Measurements from ENCODE around the gene ARHGAP15. TPM values are rescaled to one million over a fixed set of nuclear protein-coding genes. Genes with fewer than 3 reads are reported as not detected.

The ARHGAP15 gene
- total and polyA plus RNA-seq, 7 experiments from 2014 or later = 164 to 311 (median 201) TPM

GRCh38 chr2:143255899-143256298 lies 126.7 kb downstream of the ARHGAP15 start:
- H3K27ac Mint-ChIP-seq = peak overlapping the region; percentile 84 to 98 (median 98)
- H3K4me1 ChIP-seq (ENCODE audit: control insufficient read depth in 2 of 2, insufficient read depth in 2 of 2, low read length in 2 of 2) = peaks cover 51 to 68% of the 10 kb centered on the region in 2 donors
- peak overlapping the region; percentile 69 for H3K27ac ChIP-seq (ENCODE audit: low read depth, low read length)

GRCh38 chr2:143258126-143258892 lies 129.1 kb downstream of the ARHGAP15 start:
- CTCF ChIA-PET = interaction anchor here (0.5 to 4.8 kb wide), 27 partner anchors 8 to 224 kb away, joined by 3 to 79 read pairs (median 5); no protein-coding TSS in a partner anchor
- Mint-ChIP-seq H3K4me1 (peaks cover 42 to 91% (median 86%) of the 10 kb centered on the region in 7 donors), H3K27me3 (no peaks in the 10 kb centered on the region), H3K9me3 (peaks cover 0 to 10% (median 0%) of the 10 kb centered on the region in 11 donors), H3K4me3 (peak overlapping the region; percentile 51 to 90 (median 84)), H3K27ac (peak overlapping the region; percentile 67 to 98 (median 93)), H3K36me3 (peaks cover 0 to 29% (median 8%) of the 10 kb centered on the region in 5 donors)
- POLR2A ChIA-PET = interaction anchor here (0.9 to 3.5 kb wide), 12 partner anchors 8 to 146 kb away, joined by 3 to 29 read pairs (median 4); partner anchors contain the start of gene ARHGAP15
- intact Hi-C loops (cut with micrococcal nuclease) = loop anchor here (1.0 to 10.0 kb wide), 6 partner anchors 14 to 1074 kb away; partner anchors contain the start of gene ARHGAP15 (in 1 of the 2)
- peak; percentile 59 for ATAC-seq
- Histone ChIP-seq H3K4me3 (ENCODE audit: low read length) (peak overlapping the region; percentile 29), H3K27me3 (ENCODE audit: control insufficient read depth in 2 of 2, insufficient read depth in 2 of 2, low read length in 2 of 2) (no peaks in the 10 kb centered on the region), H3K9me3 (ENCODE audit: control insufficient read depth in 2 of 3, low read length in 3 of 3) (no peaks in the 10 kb centered on the region), H3K4me1 (ENCODE audit: control insufficient read depth in 2 of 2, insufficient read depth in 2 of 2, low read length in 2 of 2) (peaks cover 67 to 74% of the 10 kb centered on the region in 2 donors), H3K27ac (ENCODE audit: low read depth, low read length) (peak overlapping the region; percentile 49), H3K36me3 (ENCODE audit: control insufficient read depth in 2 of 3, insufficient read depth in 3 of 3, low read length in 3 of 3) (no peaks in the 10 kb centered on the region)
- DNase-seq = peak in 7 of 9 donors; percentile 35 to 68 (median 53)

More at GRCh38 chr2:143255899-143256298, 126.7 kb downstream of the ARHGAP15 start:
- ATAC-seq = peak; percentile 51
- H3K4me1 Mint-ChIP-seq = peaks cover 36 to 91% (median 85%) of the 10 kb centered on the region in 7 donors
- Histone ChIP-seq H3K4me3 (ENCODE audit: low read length) (peak overlapping the region; percentile 52), H3K36me3 (ENCODE audit: control insufficient read depth in 2 of 3, insufficient read depth in 3 of 3, low read length in 3 of 3) (peaks cover 0 to under 1% (median 0%) of the 10 kb centered on the region in 3 experiments), H3K9me3 (ENCODE audit: control insufficient read depth in 2 of 3, low read length in 3 of 3) (no peaks in the 10 kb centered on the region), H3K27me3 (ENCODE audit: control insufficient read depth in 2 of 2, insufficient read depth in 2 of 2, low read length in 2 of 2) (no peaks in the 10 kb centered on the region)
- ChIA-PET POLR2A (interaction anchor here (1.5 kb wide), 1 partner anchor 95 kb away, joined by 6 read pairs; no protein-coding TSS in a partner anchor), CTCF (interaction anchor here (4.1 to 5.6 kb wide), 4 partner anchors 34 to 145 kb away, joined by 30 to 79 read pairs (median 37); no protein-coding TSS in a partner anchor)
- H3K9me3 Mint-ChIP-seq = no peaks in the 10 kb centered on the region
- H3K36me3 Mint-ChIP-seq = peaks cover 0 to 24% (median 7%) of the 10 kb centered on the region in 5 donors
- no peak for DNase-seq
- H3K4me3 Mint-ChIP-seq = peak overlapping the region; percentile 77 to 86 (median 84)
- H3K27me3 Mint-ChIP-seq = no peaks in the 10 kb centered on the region
- intact Hi-C loops (cut with micrococcal nuclease) = loop anchor here in 1 of 2 donors (2.0 to 10.0 kb wide), 3 partner anchors 17 to 1076 kb away; a partner anchor contains a TSS

DNA sequence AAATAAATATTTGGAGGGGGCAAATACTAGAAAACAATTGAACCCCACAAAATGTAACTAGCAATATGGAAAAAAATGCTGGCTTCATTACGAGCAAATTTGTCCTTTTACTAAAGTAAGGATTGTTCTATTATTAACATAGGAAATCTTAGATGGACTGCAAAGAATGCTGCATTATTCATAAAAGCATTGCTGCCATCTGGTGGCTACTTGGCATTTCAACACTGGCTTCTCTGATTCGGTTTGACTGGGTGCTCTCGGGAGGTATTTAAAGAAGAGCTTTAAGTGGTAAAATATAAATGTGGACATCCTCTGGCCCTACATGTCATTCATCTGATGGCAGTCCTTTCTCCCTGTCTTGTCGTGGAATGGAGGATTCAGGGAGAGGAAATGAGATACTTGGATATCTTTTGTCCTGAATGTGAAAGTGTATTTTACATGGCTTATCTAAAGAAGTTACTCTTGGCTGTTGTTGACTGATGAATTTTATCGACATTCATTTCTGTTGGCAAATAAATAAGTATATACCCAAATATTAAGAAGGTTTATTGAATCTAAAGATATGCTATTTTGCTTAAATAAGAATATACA lies 130.2 kb downstream of the ARHGAP15 start:
- Mint-ChIP-seq H3K36me3 (peaks cover 0 to 40% (median 12%) of the 10 kb centered on the region in 5 donors), H3K4me1 (peaks cover 39 to 88% (median 84%) of the 10 kb centered on the region in 7 donors), H3K27ac (peak overlapping the region; percentile 51 to 98 (median 93)), H3K4me3 (peak overlapping the region in 9 of 10 donors; percentile 77 to 90 (median 84)), H3K27me3 (no peaks in the 10 kb centered on the region), H3K9me3 (peaks cover 0 to 13% (median 0%) of the 10 kb centered on the region in 11 donors)
- POLR2A ChIA-PET = interaction anchor here (0.6 to 3.5 kb wide), 12 partner anchors 9 to 230 kb away, joined by 3 to 29 read pairs (median 4); partner anchors contain the start of gene ARHGAP15
- CTCF ChIA-PET = interaction anchor here (0.7 to 4.8 kb wide), 27 partner anchors 8 to 225 kb away, joined by 3 to 79 read pairs (median 5); no protein-coding TSS in a partner anchor
- Histone ChIP-seq H3K27me3 (ENCODE audit: control insufficient read depth in 2 of 2, insufficient read depth in 2 of 2, low read length in 2 of 2) (no peaks in the 10 kb centered on the region), H3K36me3 (ENCODE audit: control insufficient read depth in 2 of 3, insufficient read depth in 3 of 3, low read length in 3 of 3) (no peaks in the 10 kb centered on the region), H3K4me3 (ENCODE audit: low read length) (peak overlapping the region; percentile 29), H3K4me1 (ENCODE audit: control insufficient read depth in 2 of 2, insufficient read depth in 2 of 2, low read length in 2 of 2) (peaks cover 68 to 75% of the 10 kb centered on the region in 2 donors), H3K27ac (ENCODE audit: low read depth, low read length) (peak overlapping the region; percentile 49), H3K9me3 (ENCODE audit: control insufficient read depth in 2 of 3, low read length in 3 of 3) (no peaks in the 10 kb centered on the region)
- intact Hi-C loops (cut with micrococcal nuclease) = loop anchor here (1.0 to 10.0 kb wide), 11 partner anchors 15 to 1073 kb away; partner anchors contain the start of gene ARHGAP15 (in 1 of the 2)
- ATAC-seq (peak; percentile 63), DNase-seq (peak; percentile 25 to 76 (median 69))

DNA sequence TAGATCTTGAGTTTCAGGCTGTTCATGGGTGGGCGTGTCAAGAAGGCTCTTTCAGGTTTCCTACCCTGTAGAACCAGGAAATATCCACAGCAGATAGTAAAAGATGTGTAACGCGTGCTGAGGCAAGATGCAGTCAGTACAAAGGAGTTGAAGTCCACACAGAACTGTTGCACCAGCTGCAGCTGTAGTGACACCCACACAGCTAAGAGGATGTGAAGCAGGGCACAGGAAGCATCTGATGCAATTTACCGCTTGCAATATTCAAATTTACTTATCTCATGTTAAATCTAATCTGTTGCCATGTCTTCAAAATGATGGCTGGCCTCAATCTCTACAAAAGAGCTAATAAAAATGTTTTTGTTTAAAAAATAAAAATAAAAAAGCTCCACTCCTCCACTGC lies 132.8 kb downstream of the ARHGAP15 start:
- Histone ChIP-seq H3K9me3 (ENCODE audit: control insufficient read depth in 2 of 3, low read length in 3 of 3) (peaks cover 0 to 3% (median 0%) of the 10 kb centered on the region in 3 experiments), H3K27ac (ENCODE audit: low read depth, low read length) (peak overlapping the region; percentile 19), H3K4me3 (ENCODE audit: low read length) (no peak overlapping the region), H3K27me3 (ENCODE audit: control insufficient read depth in 2 of 2, insufficient read depth in 2 of 2, low read length in 2 of 2) (no peaks in the 10 kb centered on the region), H3K36me3 (ENCODE audit: control insufficient read depth in 2 of 3, insufficient read depth in 3 of 3, low read length in 3 of 3) (no peaks in the 10 kb centered on the region), H3K4me1 (ENCODE audit: control insufficient read depth in 2 of 2, insufficient read depth in 2 of 2, low read length in 2 of 2) (peaks cover 47 to 55% of the 10 kb centered on the region in 2 donors)
- no peaks in the 10 kb centered on the region for H3K27me3 Mint-ChIP-seq
- peaks cover 0 to 16% (median 3%) of the 10 kb centered on the region in 11 donors for H3K9me3 Mint-ChIP-seq
- peak overlapping the region; percentile 12 to 92 (median 66) for H3K4me3 Mint-ChIP-seq
- ATAC-seq (peak; percentile 84), DNase-seq (peak in 6 of 9 donors; percentile 38 to 56 (median 51))
- intact Hi-C loops (cut with micrococcal nuclease) = loop anchor here (1.0 kb wide), 3 partner anchors 10 to 133 kb away; partner anchors contain the start of gene ARHGAP15 (in 1 of the 2)
- peaks cover 33 to 75% (median 71%) of the 10 kb centered on the region in 7 donors for H3K4me1 Mint-ChIP-seq
- H3K27ac Mint-ChIP-seq = peak overlapping the region; percentile 77 to 98 (median 89)
- CTCF ChIA-PET = interaction anchor here (0.6 to 3.0 kb wide), 13 partner anchors 14 to 224 kb away, joined by 3 to 38 read pairs (median 4); no protein-coding TSS in a partner anchor
- H3K36me3 Mint-ChIP-seq = peaks cover 3 to 43% (median 17%) of the 10 kb centered on the region in 5 donors
- POLR2A ChIA-PET = interaction anchor here (0.6 to 1.8 kb wide), 6 partner anchors 22 to 100 kb away, joined by 3 to 5 read pairs (median 4); no protein-coding TSS in a partner anchor

DNA sequence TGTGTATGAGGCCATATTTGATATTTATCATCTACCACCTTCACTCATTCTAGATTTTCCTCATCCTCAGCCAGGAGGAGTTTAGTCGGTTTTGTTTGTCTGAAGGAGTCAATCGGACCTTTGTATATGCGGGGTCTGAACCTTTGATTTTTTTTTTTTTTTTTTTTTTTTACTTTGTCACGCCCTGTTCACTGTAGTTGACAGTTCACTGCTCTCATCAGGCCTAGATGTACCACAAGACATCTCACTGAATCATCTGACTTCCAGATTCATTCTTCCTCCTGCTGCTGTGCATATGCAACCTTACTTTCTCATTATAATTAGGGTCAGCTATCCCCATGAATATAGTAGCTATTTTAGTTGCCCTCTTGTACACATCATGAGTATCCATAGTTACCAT lies 133.2 kb downstream of the ARHGAP15 start:
- Histone ChIP-seq H3K9me3 (ENCODE audit: control insufficient read depth in 2 of 3, low read length in 3 of 3) (peaks cover 0 to 4% (median 0%) of the 10 kb centered on the region in 3 experiments), H3K4me3 (ENCODE audit: low read length) (no peak overlapping the region), H3K4me1 (ENCODE audit: control insufficient read depth in 2 of 2, insufficient read depth in 2 of 2, low read length in 2 of 2) (peaks cover 43 to 50% of the 10 kb centered on the region in 2 donors), H3K27me3 (ENCODE audit: control insufficient read depth in 2 of 2, insufficient read depth in 2 of 2, low read length in 2 of 2) (no peaks in the 10 kb centered on the region), H3K27ac (ENCODE audit: low read depth, low read length) (peak overlapping the region; percentile 19), H3K36me3 (ENCODE audit: control insufficient read depth in 2 of 3, insufficient read depth in 3 of 3, low read length in 3 of 3) (no peaks in the 10 kb centered on the region)
- Mint-ChIP-seq H3K4me1 (peaks cover 31 to 74% (median 67%) of the 10 kb centered on the region in 7 donors), H3K9me3 (peaks cover 0 to 18% (median 4%) of the 10 kb centered on the region in 11 donors), H3K36me3 (peaks cover 7 to 47% (median 21%) of the 10 kb centered on the region in 5 donors), H3K27me3 (no peaks in the 10 kb centered on the region), H3K27ac (peak overlapping the region; percentile 77 to 98 (median 89)), H3K4me3 (peak overlapping the region in 8 of 10 donors; percentile 9 to 73 (median 60))
- ChIA-PET POLR2A (interaction anchor here (1.0 to 1.5 kb wide), 2 partner anchors 22 to 55 kb away, joined by 4 to 5 read pairs; no protein-coding TSS in a partner anchor), CTCF (interaction anchor here (0.6 to 3.0 kb wide), 12 partner anchors 14 to 225 kb away, joined by 3 to 38 read pairs (median 4); no protein-coding TSS in a partner anchor)
- ATAC-seq = peak; percentile 35
- intact Hi-C loops (cut with micrococcal nuclease) = loop anchor here (1.0 kb wide), 3 partner anchors 10 to 133 kb away; partner anchors contain the start of gene ARHGAP15 (in 1 of the 2)
- no peak for DNase-seq

Measured in naive thymus-derived CD4-positive, alpha-beta T cell (primary cell).